HepG2 (cell line): ENCODE measurements around the gene CHN2. TPM values are rescaled to one million over a fixed set of nuclear protein-coding genes. Genes with fewer than 3 reads are reported as not detected.
A peak's percentile ranks its signal among the peaks of the same experiment; 100 is the strongest.

Experiments
- ATAC-seq: fragments of 200-7000 bp; cut with Tn5 transposase; 3 replicates; pipeline ENCODE4 v1.9.1; 2020; ENCODE audit warnings: mild to moderate bottlenecking, moderate library complexity
- BruUV-seq: library from RNA; stranded (reverse); fragments of 400-500 nt; replicated peaks from 2 replicates; lab custom pipeline; 2021; lab: Mats Ljungman, UMichigan
- CTCF ChIA-PET: fragments of 300-600 bp; formaldehyde crosslinking; extraction: SDS; loops from one replicate; lab custom pipeline; 2021; ENCODE audit warnings: low total read pairs, inconsistent platforms, low intra/inter-chr PET ratio; lab: Yijun Ruan, JAX
- POLR2A ChIA-PET: fragments of 350-600 bp; sonication (Branson Sonifier 250); formaldehyde crosslinking; loops from one replicate; lab custom pipeline; 2020; ENCODE audit warnings: antibody characterized with exemption, inconsistent platforms; lab: Yijun Ruan, JAX
- DNase-seq: peaks from one replicate; pipeline ENCODE4 v3.0.0-alpha.2; 2015; ENCODE audit warnings: low spot score
- FAIRE-seq: peaks from 3 replicates; lab custom pipeline; 2011; peaks lifted over from hg19 to GRCh38; lab: Jason Lieb, UNC
- H2AFZ ChIP-seq: one replicate; pipeline ENCODE4 v1.6.1; 2011; ENCODE audit warnings: low read length, inconsistent platforms
- H3K27ac ChIP-seq: fragments of 300-600 bp; 3 replicates; pipeline ENCODE4 v1.8.0; 2011; ENCODE audit warnings: mixed run types, mild to moderate bottlenecking, mixed read lengths, low read length, inconsistent platforms; ENCODE audit not compliant: insufficient read depth; ENCODE audit errors: extremely low read length
- H3K27me3 ChIP-seq, 2 experiments: fragments of 200-600 bp in 1 of 2; 2 replicates in 1 of 2; 3 replicates in 1 of 2; pipeline versions ENCODE4 v1.6.0 to v1.8.0; 2011; ENCODE audit warnings: low read length in 2 of 2, mild to moderate bottlenecking in 2 of 2, moderate library complexity in 2 of 2, inconsistent platforms in 1 of 2; ENCODE audit not compliant: insufficient read depth in 2 of 2, control insufficient read depth in 1 of 2
- H3K36me3 ChIP-seq, 2 experiments: fragments of 200-600 bp in 1 of 2; replicated peaks in 1 of 2; 2 replicates in 1 of 2; 3 replicates in 1 of 2; pipeline versions ENCODE4 v1.5.1 to v1.8.0; 2011; ENCODE audit warnings: low read length in 2 of 2, inconsistent platforms in 1 of 2; ENCODE audit not compliant: insufficient read depth in 2 of 2, control insufficient read depth in 1 of 2
- H3K4me1 ChIP-seq: 2 replicates; pipeline ENCODE4 v1.5.1; 2012; ENCODE audit warnings: low read length, inconsistent platforms; ENCODE audit not compliant: insufficient read depth
- H3K4me2 ChIP-seq: 2 replicates; pipeline ENCODE4 v1.6.0; 2011; ENCODE audit warnings: low read depth, low read length, inconsistent platforms
- H3K4me3 ChIP-seq, 3 experiments: fragments of 200-600 bp in 1 of 3; sonication (generic), shearing (Covaris generic) in 1 of 3; replicated peaks in 1 of 3; 2 replicates each; pipeline ENCODE4 v1.5.1; 2011 to 2016; ENCODE audit warnings: low read length in 3 of 3, inconsistent platforms in 2 of 3, low read depth in 2 of 3, mild to moderate bottlenecking in 2 of 3, control low read depth in 1 of 3, mixed read lengths in 1 of 3; ENCODE audit not compliant: insufficient read depth in 1 of 3
- H3K79me2 ChIP-seq: one replicate; pipeline ENCODE4 v1.6.1; 2011; ENCODE audit warnings: low read length, inconsistent platforms; ENCODE audit not compliant: insufficient read depth
- H3K9ac ChIP-seq: 2 replicates; pipeline ENCODE4 v1.6.0; 2011; ENCODE audit warnings: mild to moderate bottlenecking, low read depth, low read length, inconsistent platforms; ENCODE audit not compliant: insufficient read depth
- H3K9me3 ChIP-seq: 2 replicates; pipeline ENCODE4 v1.5.1; 2012; ENCODE audit warnings: mild to moderate bottlenecking, low read length
- H4K20me1 ChIP-seq: 2 replicates; pipeline ENCODE4 v1.6.0; 2011; ENCODE audit warnings: inconsistent platforms, mild to moderate bottlenecking, low read length, moderate library complexity; ENCODE audit not compliant: insufficient read depth
- BCL6 ChIP-seq: IDR thresholded peaks from 2 replicates; pipeline ENCODE4 v1.6.1; 2016; ENCODE audit warnings: missing genetic modification reagents, missing compliant biosample characterization
- FOXJ3 ChIP-seq: sonication (generic); formaldehyde crosslinking; IDR thresholded peaks from 2 replicates; pipeline ENCODE4 v1.4.0; 2020; ENCODE audit warnings: missing genetic modification reagents, mild to moderate bottlenecking, borderline replicate concordance
- HMGA1 ChIP-seq: sonication (generic); formaldehyde crosslinking; conservative IDR thresholded peaks from 2 replicates; pipeline ENCODE4 v1.4.0; 2020; ENCODE audit warnings: missing genetic modification reagents
- SOX5 ChIP-seq: IDR thresholded peaks from 2 replicates; pipeline ENCODE4 v1.6.1; 2016; ENCODE audit warnings: borderline replicate concordance
- STAT5B ChIP-seq: sonication (generic); formaldehyde crosslinking; IDR thresholded peaks from 2 replicates; pipeline ENCODE4 v1.4.0; 2020; ENCODE audit warnings: missing genetic modification reagents
- TEAD3 ChIP-seq: optimal IDR thresholded peaks from 2 replicates; pipeline ENCODE3; 2016; ENCODE audit warnings: borderline replicate concordance
- THAP8 ChIP-seq: sonication (generic); formaldehyde crosslinking; IDR thresholded peaks from 2 replicates; pipeline ENCODE4 v1.5.1; 2020; ENCODE audit warnings: missing genetic modification reagents, mild to moderate bottlenecking, borderline replicate concordance
- ZBTB38 ChIP-seq: sonication (generic); formaldehyde crosslinking; IDR thresholded peaks from 2 replicates; pipeline ENCODE4 v1.5.1; 2020; ENCODE audit warnings: mild to moderate bottlenecking, missing genetic modification reagents
- ZNF639 ChIP-seq: conservative IDR thresholded peaks from 2 replicates; pipeline ENCODE4 v1.6.1; 2018; ENCODE audit warnings: missing genetic modification reagents
- ZNF749 ChIP-seq: sonication (generic); formaldehyde crosslinking; IDR thresholded peaks from 2 replicates; pipeline ENCODE4 v1.8.0; 2022; ENCODE audit warnings: mild to moderate bottlenecking, missing genetic modification reagents, moderate library complexity, borderline replicate concordance
- WGBS: methylation state at CpG from one replicate; pipeline ENCODE4 v1.1.6; 2017; ENCODE audit warnings: low lambda C conversion rate; 5-methylcytosine and 5-hydroxymethylcytosine counted together
- in situ Hi-C: cut with HindIII; loops from 2 replicates; pipeline ENCODE4 v1.10.0; 2017; ENCODE audit warnings: low pct_unique_long_range_greater_than_20kb; ENCODE audit not compliant: extremely low pct_ligation_motif_present
- intact Hi-C: fragments of 100-400 bp; cut with micrococcal nuclease; formaldehyde crosslinking; loops from one replicate; pipeline ENCODE4 v1.10.0; 2022; ENCODE audit not compliant: unreplicated experiment
- polyA plus RNA-seq, 8 experiments: library from polyadenylated mRNA; depleted of rRNA in 3 of 8; stranded (reverse) in 7 of 8; unstranded in 1 of 8; fragments of >200 nt; fragmentation: Illumina TruSeq in 4 of 8; extraction: Trizol in 4 of 8; gene quantifications; 2 replicates each; pipeline versions ENCODE4 v1.2.1 to v1.2.3, GENCODE V29; 2011 to 2016; ENCODE audit warnings: low read depth in 4 of 8, missing spikeins in 1 of 8, mixed read lengths in 1 of 8; ENCODE audit not compliant: insufficient read depth in 1 of 8
- total RNA-seq, 5 experiments: library from RNA; depleted of rRNA; stranded (reverse); fragments of >200 nt; fragmentation: Illumina TruSeq; extraction: Trizol; gene quantifications; 2 replicates each; pipeline ENCODE4 v1.2.3, GENCODE V29; 2016; ENCODE audit warnings: low read depth in 1 of 5
- TF ChIP-seq, protein P1 (sequence below): sonication (generic); formaldehyde crosslinking; IDR thresholded peaks from 2 replicates; pipeline ENCODE4 v1.9.0; 2021; ENCODE audit warnings: missing genetic modification reagents, mild to moderate bottlenecking, borderline replicate concordance
- TF ChIP-seq, protein P2 (sequence below): sonication (generic); formaldehyde crosslinking; IDR thresholded peaks from 2 replicates; pipeline ENCODE4 v1.4.0; 2020; ENCODE audit warnings: missing genetic modification reagents
- TF ChIP-seq, protein P3 (sequence below): IDR thresholded peaks from 2 replicates; pipeline ENCODE4 v1.6.1; 2016; ENCODE audit warnings: low read depth
- TF ChIP-seq, protein P4 (sequence below): sonication (generic); formaldehyde crosslinking; IDR thresholded peaks from 2 replicates; pipeline ENCODE4 v1.4.0; 2020; ENCODE audit warnings: missing genetic modification reagents

CHN2 gene
- total and polyA plus RNA-seq, 2 of the 13 experiments (the other 11 are each of a cell fraction or from before 2014, with no cell fraction given): 23.5 to 30.5 TPM

DNA sequence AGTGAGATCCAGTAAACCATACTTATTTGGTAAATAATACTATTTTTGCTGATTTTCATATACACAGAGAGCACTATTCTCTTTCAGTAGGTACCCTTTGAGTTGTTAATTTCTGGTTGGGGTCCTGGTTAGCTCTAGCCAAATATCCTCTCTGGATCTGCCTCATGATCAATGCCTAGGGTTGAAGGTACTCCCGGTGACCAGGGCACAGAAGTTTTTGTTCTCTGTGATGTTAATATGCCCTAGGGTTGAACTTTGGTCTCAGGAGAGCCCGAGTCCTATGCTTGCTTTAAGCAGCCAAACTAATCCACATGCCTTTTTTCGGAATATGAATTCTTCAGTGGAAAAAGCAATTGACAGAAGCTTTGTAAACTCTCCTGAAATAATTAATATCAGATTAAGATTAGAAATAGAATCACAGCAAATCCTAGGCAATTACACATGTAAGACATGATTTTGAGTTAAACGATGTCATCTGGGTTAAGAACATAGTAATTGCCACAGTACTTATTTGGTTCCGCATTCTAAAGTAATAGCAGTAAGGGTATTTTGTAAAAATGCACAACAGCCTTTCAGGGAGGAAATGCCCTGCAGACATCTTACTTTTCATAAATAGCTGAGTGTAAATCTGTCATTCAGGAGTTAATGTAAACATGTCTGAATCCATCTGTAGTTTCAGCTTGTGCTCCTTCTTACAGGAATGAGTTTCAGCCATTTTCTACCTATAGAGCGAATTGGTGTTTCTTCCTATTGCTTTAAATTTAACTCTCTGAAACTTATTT is 10.1 kb downstream of the CHN2 start:
- in situ Hi-C loops (no loop called here), intact Hi-C loops (loop anchor here (5.0 to 10.0 kb wide), 2 partner anchors 43 to 360 kb away; partner anchors contain the start of gene PRR15)
- BruUV-seq: no TSS peak
- Histone ChIP-seq H3K36me3 (peaks cover 0 to 2% of the 10 kb centered on the region in 2 experiments; a peak in 1 of 5 replicates), H3K4me1 (peaks cover 96% of the 10 kb centered on the region), H3K9me3 (no peaks in the 10 kb centered on the region), H4K20me1 (no peaks in the 10 kb centered on the region; the same call in 1 of the 2 replicates), H3K27me3 (no peaks in the 10 kb centered on the region), H3K79me2 (peaks cover 89% of the 10 kb centered on the region), H2AFZ (no peak overlapping the region), H3K4me2 (peak overlapping the region; percentile 58), H3K4me3 (peak overlapping the region in 1 of 3 experiments; percentile 3; a peak in 1 of 6 replicates), H3K9ac (no peak overlapping the region), H3K27ac (peak overlapping the region; percentile 66)
- POLR2A ChIA-PET: interaction anchor here (1.0 to 5.2 kb wide), 6 partner anchors 9 to 64 kb away, joined by 3 to 42 read pairs (median 4); partner anchors contain the start of gene CHN2
- FAIRE-seq (peak; percentile 94), DNase-seq (peak; percentile 88), ATAC-seq (peak; percentile 64)
- CTCF ChIA-PET: no interaction called here
- 35% methylated on average over 6 of the region's 6 CpGs for WGBS
- TF ChIP-seq, protein P1, sequence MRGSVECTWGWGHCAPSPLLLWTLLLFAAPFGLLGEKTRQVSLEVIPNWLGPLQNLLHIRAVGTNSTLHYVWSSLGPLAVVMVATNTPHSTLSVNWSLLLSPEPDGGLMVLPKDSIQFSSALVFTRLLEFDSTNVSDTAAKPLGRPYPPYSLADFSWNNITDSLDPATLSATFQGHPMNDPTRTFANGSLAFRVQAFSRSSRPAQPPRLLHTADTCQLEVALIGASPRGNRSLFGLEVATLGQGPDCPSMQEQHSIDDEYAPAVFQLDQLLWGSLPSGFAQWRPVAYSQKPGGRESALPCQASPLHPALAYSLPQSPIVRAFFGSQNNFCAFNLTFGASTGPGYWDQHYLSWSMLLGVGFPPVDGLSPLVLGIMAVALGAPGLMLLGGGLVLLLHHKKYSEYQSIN: no peak
- TF ChIP-seq ZNF749 (no peak), FOXJ3 (CRISPR knock-in tag) (peak; percentile 58; the same call in 1 of the 2 replicates), TEAD3 (CRISPR knock-in tag) (peak; percentile 35), ZNF639 (CRISPR knock-in tag) (no peak), THAP8 (CRISPR knock-in tag) (no peak), SOX5 (peak; percentile 70; the same call in 1 of the 2 replicates), STAT5B (CRISPR knock-in tag) (no peak), BCL6 (CRISPR knock-in tag) (no peak), HMGA1 (no peak), ZBTB38 (no peak)
- TF ChIP-seq, protein P2, sequence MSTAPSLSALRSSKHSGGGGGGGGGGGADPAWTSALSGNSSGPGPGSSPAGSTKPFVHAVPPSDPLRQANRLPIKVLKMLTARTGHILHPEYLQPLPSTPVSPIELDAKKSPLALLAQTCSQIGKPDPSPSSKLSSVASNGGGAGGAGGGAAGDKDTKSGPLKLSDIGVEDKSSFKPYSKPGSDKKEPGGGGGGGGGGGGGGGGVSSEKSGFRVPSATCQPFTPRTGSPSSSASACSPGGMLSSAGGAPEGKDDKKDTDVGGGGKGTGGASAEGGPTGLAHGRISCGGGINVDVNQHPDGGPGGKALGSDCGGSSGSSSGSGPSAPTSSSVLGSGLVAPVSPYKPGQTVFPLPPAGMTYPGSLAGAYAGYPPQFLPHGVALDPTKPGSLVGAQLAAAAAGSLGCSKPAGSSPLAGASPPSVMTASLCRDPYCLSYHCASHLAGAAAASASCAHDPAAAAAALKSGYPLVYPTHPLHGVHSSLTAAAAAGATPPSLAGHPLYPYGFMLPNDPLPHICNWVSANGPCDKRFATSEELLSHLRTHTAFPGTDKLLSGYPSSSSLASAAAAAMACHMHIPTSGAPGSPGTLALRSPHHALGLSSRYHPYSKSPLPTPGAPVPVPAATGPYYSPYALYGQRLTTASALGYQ (CRISPR knock-in tag): peak; percentile 46; the same call in 1 of the 2 replicates
- TF ChIP-seq, protein P3, sequence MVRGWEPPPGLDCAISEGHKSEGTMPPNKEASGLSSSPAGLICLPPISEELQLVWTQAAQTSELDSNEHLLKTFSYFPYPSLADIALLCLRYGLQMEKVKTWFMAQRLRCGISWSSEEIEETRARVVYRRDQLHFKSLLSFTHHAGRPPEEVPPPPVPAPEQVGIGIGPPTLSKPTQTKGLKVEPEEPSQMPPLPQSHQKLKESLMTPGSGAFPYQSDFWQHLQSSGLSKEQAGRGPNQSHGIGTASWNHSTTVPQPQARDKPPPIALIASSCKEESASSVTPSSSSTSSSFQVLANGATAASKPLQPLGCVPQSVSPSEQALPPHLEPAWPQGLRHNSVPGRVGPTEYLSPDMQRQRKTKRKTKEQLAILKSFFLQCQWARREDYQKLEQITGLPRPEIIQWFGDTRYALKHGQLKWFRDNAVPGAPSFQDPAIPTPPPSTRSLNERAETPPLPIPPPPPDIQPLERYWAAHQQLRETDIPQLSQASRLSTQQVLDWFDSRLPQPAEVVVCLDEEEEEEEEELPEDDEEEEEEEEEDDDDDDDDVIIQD: peak; percentile 49; the same call in 1 of the 2 replicates
- TF ChIP-seq, protein P4, sequence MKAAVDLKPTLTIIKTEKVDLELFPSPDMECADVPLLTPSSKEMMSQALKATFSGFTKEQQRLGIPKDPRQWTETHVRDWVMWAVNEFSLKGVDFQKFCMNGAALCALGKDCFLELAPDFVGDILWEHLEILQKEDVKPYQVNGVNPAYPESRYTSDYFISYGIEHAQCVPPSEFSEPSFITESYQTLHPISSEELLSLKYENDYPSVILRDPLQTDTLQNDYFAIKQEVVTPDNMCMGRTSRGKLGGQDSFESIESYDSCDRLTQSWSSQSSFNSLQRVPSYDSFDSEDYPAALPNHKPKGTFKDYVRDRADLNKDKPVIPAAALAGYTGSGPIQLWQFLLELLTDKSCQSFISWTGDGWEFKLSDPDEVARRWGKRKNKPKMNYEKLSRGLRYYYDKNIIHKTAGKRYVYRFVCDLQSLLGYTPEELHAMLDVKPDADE: no peak
